Neural cell (in vitro differentiated cells): ENCODE measurements around the gene GNPTAB. TPM values are rescaled to one million over a fixed set of nuclear protein-coding genes. Genes with fewer than 3 reads are reported as not detected.

Experiments
- H2AFZ ChIP-seq: fragments of 200-600, 300-800 bp; sonication (generic), shearing (Covaris generic); 2 replicates; pipeline ENCODE4 v1.6.0; 2014; ENCODE audit warnings: low read depth, mild to moderate bottlenecking, antibody characterized with exemption, low read length, moderate library complexity
- H3F3A ChIP-seq: fragments of 200-600 bp; shearing (Covaris generic); 2 replicates; pipeline ENCODE4 v1.6.1; 2016; ENCODE audit warnings: mild to moderate bottlenecking, moderate library complexity, mixed read lengths, antibody characterized with exemption, low read length; ENCODE audit not compliant: insufficient read depth, poor library complexity, severe bottlenecking
- H3K27ac ChIP-seq: fragments of 200-600, 300-800 bp; sonication (generic), shearing (Covaris generic); 2 replicates; pipeline ENCODE4 v1.5.1; 2014; ENCODE audit warnings: mild to moderate bottlenecking, low read length, moderate library complexity
- H3K27me3 ChIP-seq: fragments of 300-800, 200-600 bp; sonication (generic), shearing (Covaris generic); 2 replicates; pipeline ENCODE4 v1.6.0; 2014; ENCODE audit warnings: mild to moderate bottlenecking, low read depth, low read length, moderate library complexity; ENCODE audit not compliant: insufficient read depth
- H3K36me3 ChIP-seq: fragments of 300-800, 200-600 bp; sonication (generic), shearing (Covaris generic); 2 replicates; pipeline ENCODE4 v1.5.1; 2014; ENCODE audit warnings: mild to moderate bottlenecking, antibody characterized with exemption, low read length, moderate library complexity; ENCODE audit not compliant: insufficient read depth
- H3K4me2 ChIP-seq: fragments of 300-800, 200-600 bp; sonication (generic), shearing (Covaris generic); 2 replicates; pipeline ENCODE4 v1.6.0; 2014; ENCODE audit warnings: mild to moderate bottlenecking, low read length
- H3K4me3 ChIP-seq: fragments of 300-800, 200-600 bp; sonication (generic), shearing (Covaris generic); 2 replicates; pipeline ENCODE4 v1.5.1; 2014; ENCODE audit warnings: mild to moderate bottlenecking, low read length, moderate library complexity
- H3K79me2 ChIP-seq: fragments of 200-600 bp; shearing (Covaris generic); replicated peaks from 2 replicates; pipeline ENCODE4 v1.6.0; 2014; ENCODE audit warnings: mild to moderate bottlenecking, low read length, moderate library complexity; ENCODE audit not compliant: insufficient read depth
- H3K9ac ChIP-seq: fragments of 300-800, 200-600 bp; sonication (generic), shearing (Covaris generic); 2 replicates; pipeline ENCODE4 v1.6.1; 2016; ENCODE audit warnings: mild to moderate bottlenecking, low read length, mixed read lengths
- H3K9me2 ChIP-seq: fragments of 200-600 bp; shearing (Covaris generic); 2 replicates; pipeline ENCODE4 v1.6.1; 2016; ENCODE audit warnings: mild to moderate bottlenecking, low read length, mixed read lengths; ENCODE audit not compliant: insufficient read depth
- H3K9me3 ChIP-seq: fragments of 200-600, 300-800 bp; sonication (generic), shearing (Covaris generic); 2 replicates; pipeline ENCODE4 v1.6.1; 2016; ENCODE audit warnings: mild to moderate bottlenecking, mixed run types, low read length, moderate library complexity, mixed read lengths
- H4K20me1 ChIP-seq: fragments of 200-600 bp; shearing (Covaris generic); 2 replicates; pipeline ENCODE4 v1.6.1; 2016; ENCODE audit warnings: mild to moderate bottlenecking, mixed run types; ENCODE audit not compliant: insufficient read depth
- EP300 ChIP-seq: fragments of 450-650 bp; conservative IDR thresholded peaks from 2 replicates; pipeline ENCODE4 v1.6.1; 2014; ENCODE audit warnings: antibody characterized with exemption, mild to moderate bottlenecking, moderate library complexity; ENCODE audit not compliant: poor library complexity, severe bottlenecking
- EZH2 ChIP-seq: fragments of 200-600, 300-800 bp; shearing (Covaris generic), sonication (generic); IDR thresholded peaks from 2 replicates; pipeline ENCODE4 v1.6.1; 2014; ENCODE audit warnings: antibody characterized with exemption, low read length, borderline replicate concordance, mild to moderate bottlenecking; ENCODE audit not compliant: insufficient read depth, poor library complexity, severe bottlenecking
- MXI1 ChIP-seq: fragments of 450-650 bp; conservative IDR thresholded peaks from 2 replicates; pipeline ENCODE4 v1.6.1; 2014; ENCODE audit warnings: antibody characterized with exemption, mild to moderate bottlenecking; ENCODE audit not compliant: poor library complexity, severe bottlenecking
- POLR2AphosphoS5 ChIP-seq: IDR thresholded peaks from 2 replicates; pipeline ENCODE4 v1.6.1; 2012
- RAD21 ChIP-seq: fragments of 450-650 bp; conservative IDR thresholded peaks from 2 replicates; pipeline ENCODE4 v1.6.1; 2014; ENCODE audit warnings: antibody characterized with exemption, mild to moderate bottlenecking, moderate library complexity
- SMC3 ChIP-seq: fragments of 450-650 bp; conservative IDR thresholded peaks from 2 replicates; pipeline ENCODE4 v1.6.1; 2014; ENCODE audit warnings: antibody characterized with exemption, mild to moderate bottlenecking, moderate library complexity; ENCODE audit not compliant: poor library complexity
- TAF1 ChIP-seq: IDR thresholded peaks from 2 replicates; pipeline ENCODE4 v1.6.1; 2012; ENCODE audit warnings: low read depth
- polyA plus RNA-seq: library from polyadenylated mRNA; depleted of rRNA; stranded (reverse); fragments of >200 nt; gene quantifications from 2 replicates; pipeline ENCODE4 v1.2.3, GENCODE V29; 2014
- TF ChIP-seq, protein P1 (sequence below): fragments of 450-650 bp; IDR thresholded peaks from 2 replicates; pipeline ENCODE4 v1.5.1; 2014; ENCODE audit warnings: antibody characterized with exemption, mild to moderate bottlenecking, moderate library complexity; ENCODE audit not compliant: poor library complexity, severe bottlenecking
- TF ChIP-seq, protein P2 (sequence below): IDR thresholded peaks from 2 replicates; pipeline ENCODE4 v1.6.1; 2012; ENCODE audit warnings: borderline replicate concordance

The GNPTAB gene
- polyA plus RNA-seq, 1 donor from 2014 or later = 80.0 TPM

DNA sequence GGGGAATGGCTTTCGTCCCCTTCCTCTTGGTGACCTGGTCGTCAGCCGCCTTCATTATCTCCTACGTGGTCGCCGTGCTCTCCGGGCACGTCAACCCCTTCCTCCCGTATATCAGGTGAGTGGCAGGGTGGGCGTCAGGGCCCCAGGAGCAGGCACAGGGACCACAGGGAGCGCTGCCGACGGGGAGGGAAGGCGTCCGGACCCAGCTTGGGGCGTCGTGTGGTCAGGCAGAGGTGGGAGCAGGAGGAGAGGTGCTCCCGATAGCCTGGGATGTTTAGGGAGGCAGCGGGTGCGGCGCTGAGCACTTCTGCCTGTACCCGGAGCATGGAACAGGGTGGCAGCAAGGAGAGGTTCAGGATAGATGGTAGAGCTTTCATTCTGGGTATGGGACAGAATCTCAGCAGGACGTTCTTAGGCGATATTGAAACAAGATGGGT lies 47.1 kb upstream of the GNPTAB start:
- Histone ChIP-seq H3K9me3 (no peaks in the 10 kb centered on the region), H3F3A (no peaks in the 10 kb centered on the region)

DNA sequence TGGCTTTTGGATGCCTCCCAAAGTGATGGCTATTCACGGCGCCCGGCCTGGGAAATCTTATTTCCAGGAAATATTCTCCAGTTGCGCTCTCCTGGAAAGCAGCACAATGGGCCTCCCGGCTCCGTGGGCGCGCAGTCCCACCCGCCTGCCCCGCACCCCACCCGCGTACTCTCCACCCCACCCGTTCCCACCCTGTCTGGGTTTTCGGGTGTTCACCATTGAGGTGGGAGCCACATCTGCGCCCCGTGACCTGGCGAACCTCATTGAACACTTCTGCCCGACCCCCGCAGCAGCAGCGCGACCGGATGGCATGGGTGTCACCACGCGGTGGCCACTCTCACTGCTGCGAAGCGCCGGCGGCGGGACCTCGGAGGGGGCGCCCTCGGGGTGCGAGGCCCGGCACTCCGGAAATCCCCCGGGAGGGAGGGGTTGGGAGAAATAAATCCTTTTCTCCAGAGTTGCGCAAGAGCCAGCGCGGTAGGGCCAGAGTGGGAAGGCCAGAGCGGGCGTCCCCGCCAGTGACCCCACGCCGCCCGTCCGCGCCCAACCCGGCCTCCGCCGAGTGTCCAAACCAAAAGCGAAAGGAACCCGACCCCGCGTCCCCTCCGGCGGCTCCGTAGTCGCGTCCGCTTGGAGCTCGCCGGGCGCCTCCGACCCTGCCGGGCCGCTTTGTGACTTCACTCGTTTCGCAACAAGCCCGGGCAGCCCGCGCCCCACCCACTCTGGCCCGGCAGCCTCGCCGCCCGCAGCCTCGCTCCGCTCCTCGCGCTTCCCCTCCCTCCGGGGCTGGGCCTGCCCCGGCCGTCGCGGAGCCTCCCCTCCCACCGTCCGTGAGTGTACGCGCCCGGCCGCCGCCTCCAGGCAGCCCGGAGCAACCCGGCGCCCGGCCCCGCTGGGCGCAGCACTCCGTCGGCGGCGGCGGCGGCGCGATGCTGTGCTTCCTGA lies 46.4 kb upstream of the GNPTAB start, which contains the start of gene DRAM1:
TSS of gene DRAM1 (plus strand) at position 720 of the 945 bp plus-strand sequence. CDS start at position 930, 210 bp downstream.
- H4K20me1 ChIP-seq = no peaks in the 10 kb centered on the region
- no peaks in the 10 kb centered on the region for H3K79me2 ChIP-seq
- H3K4me2 ChIP-seq = no peak within 1 kb of the TSS
- H3K27me3 ChIP-seq = peaks cover 25% of the 10 kb centered on the region
- no peak within 1 kb of the TSS for H3K27ac ChIP-seq
- TF ChIP-seq, protein P1, sequence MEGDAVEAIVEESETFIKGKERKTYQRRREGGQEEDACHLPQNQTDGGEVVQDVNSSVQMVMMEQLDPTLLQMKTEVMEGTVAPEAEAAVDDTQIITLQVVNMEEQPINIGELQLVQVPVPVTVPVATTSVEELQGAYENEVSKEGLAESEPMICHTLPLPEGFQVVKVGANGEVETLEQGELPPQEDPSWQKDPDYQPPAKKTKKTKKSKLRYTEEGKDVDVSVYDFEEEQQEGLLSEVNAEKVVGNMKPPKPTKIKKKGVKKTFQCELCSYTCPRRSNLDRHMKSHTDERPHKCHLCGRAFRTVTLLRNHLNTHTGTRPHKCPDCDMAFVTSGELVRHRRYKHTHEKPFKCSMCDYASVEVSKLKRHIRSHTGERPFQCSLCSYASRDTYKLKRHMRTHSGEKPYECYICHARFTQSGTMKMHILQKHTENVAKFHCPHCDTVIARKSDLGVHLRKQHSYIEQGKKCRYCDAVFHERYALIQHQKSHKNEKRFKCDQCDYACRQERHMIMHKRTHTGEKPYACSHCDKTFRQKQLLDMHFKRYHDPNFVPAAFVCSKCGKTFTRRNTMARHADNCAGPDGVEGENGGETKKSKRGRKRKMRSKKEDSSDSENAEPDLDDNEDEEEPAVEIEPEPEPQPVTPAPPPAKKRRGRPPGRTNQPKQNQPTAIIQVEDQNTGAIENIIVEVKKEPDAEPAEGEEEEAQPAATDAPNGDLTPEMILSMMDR = peak; percentile 12
- TF ChIP-seq MXI1 = no peak
- H3K36me3 ChIP-seq = no peaks in the 10 kb centered on the region
- no peak within 1 kb of the TSS for H2AFZ ChIP-seq
- peak within 1 kb of the TSS; percentile 69 for H3K4me3 ChIP-seq
- H3K9me2 ChIP-seq = no peaks in the 10 kb centered on the region
- peak within 1 kb of the TSS; percentile 31 for H3K9ac ChIP-seq
- no peaks in the 10 kb centered on the region for H3K9me3 ChIP-seq
- H3F3A ChIP-seq = no peaks in the 10 kb centered on the region

More for the DNA sequence above, 47.1 kb upstream of the GNPTAB start:
- TF ChIP-seq TAF1 (no peak), SMC3 (no peak), POLR2AphosphoS5 (no peak), RAD21 (no peak), EZH2 (no peak)
- peak overlapping the region; percentile 69 for H3K4me3 ChIP-seq
- H3K27me3 ChIP-seq = peaks cover 25% of the 10 kb centered on the region
- no peaks in the 10 kb centered on the region for H3K36me3 ChIP-seq
- H3K27ac ChIP-seq = no peak overlapping the region
- no peaks in the 10 kb centered on the region for H4K20me1 ChIP-seq
- H3K9me2 ChIP-seq = no peaks in the 10 kb centered on the region
- H3K79me2 ChIP-seq = no peaks in the 10 kb centered on the region
- no peak overlapping the region for H3K9ac ChIP-seq
- H2AFZ ChIP-seq = no peak overlapping the region
- no peak overlapping the region for H3K4me2 ChIP-seq

DNA sequence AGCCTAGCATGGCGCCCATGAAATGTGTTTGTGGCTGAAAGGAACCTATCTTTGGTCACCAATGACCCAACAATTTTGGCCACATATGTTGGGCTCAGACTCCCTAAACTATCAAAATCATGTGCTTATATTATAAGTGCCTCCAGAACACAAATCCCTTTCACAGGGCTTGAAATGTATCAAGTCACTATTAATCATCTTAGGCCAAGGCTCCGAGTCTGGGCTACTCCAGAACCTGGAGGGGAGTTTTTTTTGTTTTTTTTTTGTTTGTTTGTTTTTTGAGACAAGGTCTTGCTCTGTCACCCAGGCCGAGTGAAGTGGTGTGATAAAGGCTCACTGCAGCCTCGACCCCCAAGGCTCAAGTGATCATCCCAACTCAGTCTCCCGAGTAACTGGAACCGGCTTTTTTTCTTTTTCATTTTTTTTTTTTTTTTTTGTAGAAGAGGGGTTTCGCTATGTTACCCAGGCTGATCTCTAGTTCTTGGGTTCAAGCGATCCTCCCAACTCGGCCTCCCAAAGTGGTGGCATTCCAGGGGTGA lies 45.6 kb upstream of the GNPTAB start:
- H3K9me2 ChIP-seq = no peaks in the 10 kb centered on the region
- H3K27me3 ChIP-seq = peaks cover 25% of the 10 kb centered on the region
- no peaks in the 10 kb centered on the region for H3F3A ChIP-seq
- no peaks in the 10 kb centered on the region for H3K9me3 ChIP-seq
- no peak for TF ChIP-seq POLR2AphosphoS5
- TF ChIP-seq RAD21 = no peak
- no peak for TF ChIP-seq EZH2
- TF ChIP-seq, protein P2, sequence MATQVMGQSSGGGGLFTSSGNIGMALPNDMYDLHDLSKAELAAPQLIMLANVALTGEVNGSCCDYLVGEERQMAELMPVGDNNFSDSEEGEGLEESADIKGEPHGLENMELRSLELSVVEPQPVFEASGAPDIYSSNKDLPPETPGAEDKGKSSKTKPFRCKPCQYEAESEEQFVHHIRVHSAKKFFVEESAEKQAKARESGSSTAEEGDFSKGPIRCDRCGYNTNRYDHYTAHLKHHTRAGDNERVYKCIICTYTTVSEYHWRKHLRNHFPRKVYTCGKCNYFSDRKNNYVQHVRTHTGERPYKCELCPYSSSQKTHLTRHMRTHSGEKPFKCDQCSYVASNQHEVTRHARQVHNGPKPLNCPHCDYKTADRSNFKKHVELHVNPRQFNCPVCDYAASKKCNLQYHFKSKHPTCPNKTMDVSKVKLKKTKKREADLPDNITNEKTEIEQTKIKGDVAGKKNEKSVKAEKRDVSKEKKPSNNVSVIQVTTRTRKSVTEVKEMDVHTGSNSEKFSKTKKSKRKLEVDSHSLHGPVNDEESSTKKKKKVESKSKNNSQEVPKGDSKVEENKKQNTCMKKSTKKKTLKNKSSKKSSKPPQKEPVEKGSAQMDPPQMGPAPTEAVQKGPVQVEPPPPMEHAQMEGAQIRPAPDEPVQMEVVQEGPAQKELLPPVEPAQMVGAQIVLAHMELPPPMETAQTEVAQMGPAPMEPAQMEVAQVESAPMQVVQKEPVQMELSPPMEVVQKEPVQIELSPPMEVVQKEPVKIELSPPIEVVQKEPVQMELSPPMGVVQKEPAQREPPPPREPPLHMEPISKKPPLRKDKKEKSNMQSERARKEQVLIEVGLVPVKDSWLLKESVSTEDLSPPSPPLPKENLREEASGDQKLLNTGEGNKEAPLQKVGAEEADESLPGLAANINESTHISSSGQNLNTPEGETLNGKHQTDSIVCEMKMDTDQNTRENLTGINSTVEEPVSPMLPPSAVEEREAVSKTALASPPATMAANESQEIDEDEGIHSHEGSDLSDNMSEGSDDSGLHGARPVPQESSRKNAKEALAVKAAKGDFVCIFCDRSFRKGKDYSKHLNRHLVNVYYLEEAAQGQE = no peak
- TF ChIP-seq MXI1 = no peak
- TF ChIP-seq, protein P1 = no peak
- TF ChIP-seq TAF1 = no peak
- TF ChIP-seq SMC3 = no peak
- TF ChIP-seq EP300 = no peak
- no peak overlapping the region for H3K9ac ChIP-seq
- H2AFZ ChIP-seq = no peak overlapping the region
- no peak overlapping the region for H3K4me2 ChIP-seq
- H3K4me3 ChIP-seq = no peak overlapping the region
- no peaks in the 10 kb centered on the region for H4K20me1 ChIP-seq
- H3K36me3 ChIP-seq = no peaks in the 10 kb centered on the region
- H3K27ac ChIP-seq = no peak overlapping the region
- no peaks in the 10 kb centered on the region for H3K79me2 ChIP-seq
